ENCODE results near the gene ZNF654. TPM values are rescaled to one million over a fixed set of nuclear protein-coding genes. Genes with fewer than 3 reads are reported as not detected.

Gene ZNF654
- total RNA-seq, 2 donors from 2014 or later, result 7.3 to 10.6 TPM

GRCh38 chr3:88188436-88188835 is 129.4 kb downstream of the ZNF654 start:
- no peak overlapping the region for H3K4me3 Mint-ChIP-seq
- no peak for DNase-seq
- peaks cover 3% of the 10 kb centered on the region for H3K4me1 Mint-ChIP-seq
- no peak overlapping the region for H3K4me3 ChIP-seq (ENCODE audit: low read length)
- no peak overlapping the region for H3K27ac ChIP-seq (ENCODE audit: low read depth, low read length)
- H3K27ac Mint-ChIP-seq, result no peak overlapping the region
- peaks cover 33% of the 10 kb centered on the region for H3K9me3 Mint-ChIP-seq
- no peaks in the 10 kb centered on the region for H3K27me3 Mint-ChIP-seq (ENCODE audit: insufficient read depth)
- H3K4me1 ChIP-seq (ENCODE audit: control insufficient read depth, insufficient read depth, low read length), result no peaks in the 10 kb centered on the region
- H3K36me3 Mint-ChIP-seq (ENCODE audit: low read depth), result peaks cover 1% of the 10 kb centered on the region
- H3K9me3 ChIP-seq (ENCODE audit: control insufficient read depth, low read length), result no peaks in the 10 kb centered on the region
- H3K27me3 ChIP-seq (ENCODE audit: control insufficient read depth, insufficient read depth, low read length, poor library complexity, severe bottlenecking), result no peaks in the 10 kb centered on the region
- no peak for TF ChIP-seq CTCF (conservative IDR thresholded peaks at IDR 0.05)
- WGBS, 2 experiments (ENCODE audit: insufficient coverage in 1 of 2, insufficient read length in 1 of 2), result 82 to 97% methylated on average over 6 of the region's 6 CpGs
- H3K36me3 ChIP-seq (ENCODE audit: control insufficient read depth, insufficient read depth, low read length), result no peaks in the 10 kb centered on the region
- no peak overlapping the region for H3K9ac ChIP-seq (ENCODE audit: extremely low read depth, low read length, poor library complexity, severe bottlenecking)

- Histone ChIP-seq H3K9me3 (ENCODE audit: control insufficient read depth, low read length) (no peaks in the 10 kb centered on the region), H3K27me3 (ENCODE audit: control insufficient read depth, insufficient read depth, low read length, poor library complexity, severe bottlenecking) (no peaks in the 10 kb centered on the region), H3K4me1 (ENCODE audit: control insufficient read depth, insufficient read depth, low read length) (no peaks in the 10 kb centered on the region), H3K9ac (ENCODE audit: extremely low read depth, low read length, poor library complexity, severe bottlenecking) (no peak overlapping the region), H3K4me3 (ENCODE audit: low read length) (no peak overlapping the region), H3K36me3 (ENCODE audit: control insufficient read depth, insufficient read depth, low read length) (no peaks in the 10 kb centered on the region), H3K27ac (ENCODE audit: low read depth, low read length) (no peak overlapping the region)
- 90 to 94% methylated on average over 5 to 11 of the region's 11 CpGs for WGBS, 2 experiments (ENCODE audit: insufficient coverage in 1 of 2, insufficient read length in 1 of 2)
- H3K36me3 Mint-ChIP-seq (ENCODE audit: low read depth), result no peaks in the 10 kb centered on the region
- H3K4me1 Mint-ChIP-seq, result peaks cover 3% of the 10 kb centered on the region
- H3K27ac Mint-ChIP-seq, result no peak overlapping the region
- TF ChIP-seq CTCF (conservative IDR thresholded peaks at IDR 0.05), result no peak
- H3K9me3 Mint-ChIP-seq, result peaks cover 28% of the 10 kb centered on the region
- H3K27me3 Mint-ChIP-seq (ENCODE audit: insufficient read depth), result no peaks in the 10 kb centered on the region
- no peak for DNase-seq
- H3K4me3 Mint-ChIP-seq, result no peak overlapping the region
These were observed 130.3 kb downstream of the ZNF654 start for GRCh38 chr3:88189361-88189810.

DNA sequence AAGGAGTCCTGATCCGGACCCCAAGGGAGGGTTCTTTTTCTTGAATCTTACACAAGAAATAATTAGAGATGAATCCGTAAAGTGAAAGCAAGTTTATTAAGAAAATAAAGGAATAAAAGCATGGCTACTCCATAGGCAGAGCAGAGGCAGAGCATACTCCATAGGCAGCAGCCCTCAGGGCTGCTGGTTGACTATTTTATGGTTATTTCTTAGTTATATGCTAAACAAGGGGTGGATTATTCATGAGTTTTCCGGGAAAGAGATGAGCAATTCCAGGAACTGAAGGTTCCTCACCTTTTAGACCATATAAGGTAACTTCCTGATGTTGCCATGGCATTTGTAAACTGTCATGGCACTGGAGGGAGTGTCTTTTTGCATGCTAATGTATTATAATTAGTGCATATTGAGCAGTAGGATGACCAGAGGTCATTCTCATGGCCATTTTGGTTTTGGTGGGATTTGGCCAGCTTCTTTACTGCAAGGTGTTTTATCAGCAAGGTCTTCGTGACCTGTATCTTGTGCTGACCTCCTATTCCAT is 132.9 kb downstream of the ZNF654 start:
- no peak for DNase-seq
- H3K27ac ChIP-seq (ENCODE audit: low read depth, low read length), result no peak overlapping the region
- no peak overlapping the region for H3K4me3 ChIP-seq (ENCODE audit: low read length)
- Mint-ChIP-seq H3K27me3 (ENCODE audit: insufficient read depth) (no peaks in the 10 kb centered on the region), H3K9me3 (peaks cover 8% of the 10 kb centered on the region), H3K4me3 (no peak overlapping the region), H3K36me3 (ENCODE audit: low read depth) (no peaks in the 10 kb centered on the region), H3K27ac (no peak overlapping the region), H3K4me1 (peaks cover 3% of the 10 kb centered on the region)
- no peaks in the 10 kb centered on the region for H3K36me3 ChIP-seq (ENCODE audit: control insufficient read depth, insufficient read depth, low read length)
- 67 to 71% methylated on average over 3 to 4 of the region's 4 CpGs for WGBS, 2 experiments (ENCODE audit: insufficient coverage in 1 of 2, insufficient read length in 1 of 2)
- H3K9ac ChIP-seq (ENCODE audit: extremely low read depth, low read length, poor library complexity, severe bottlenecking), result no peak overlapping the region
- no peaks in the 10 kb centered on the region for H3K9me3 ChIP-seq (ENCODE audit: control insufficient read depth, low read length)
- H3K27me3 ChIP-seq (ENCODE audit: control insufficient read depth, insufficient read depth, low read length, poor library complexity, severe bottlenecking), result no peaks in the 10 kb centered on the region
- no peak for TF ChIP-seq CTCF (conservative IDR thresholded peaks at IDR 0.05)
- no peaks in the 10 kb centered on the region for H3K4me1 ChIP-seq (ENCODE audit: control insufficient read depth, insufficient read depth, low read length)
